AG09319 (cell line): ENCODE data around the gene ATP1A2.

Experiments used
- DNase-seq: peaks from one replicate; pipeline ENCODE4 v3.0.0-alpha.2; 2010; ENCODE audit warnings: low read depth; ENCODE audit errors: extremely low read depth
- CTCF ChIP-seq: IDR thresholded peaks from 2 replicates; pipeline ENCODE4 v1.5.1; 2011; ENCODE audit warnings: low read depth, mild to moderate bottlenecking, inconsistent platforms, low read length, moderate library complexity

ATP1A2 gene

GRCh38 chr1:160157174-160157573 is 41.6 kb downstream of the ATP1A2 start:
- no peak for DNase-seq
- TF ChIP-seq CTCF, result no peak

DNA sequence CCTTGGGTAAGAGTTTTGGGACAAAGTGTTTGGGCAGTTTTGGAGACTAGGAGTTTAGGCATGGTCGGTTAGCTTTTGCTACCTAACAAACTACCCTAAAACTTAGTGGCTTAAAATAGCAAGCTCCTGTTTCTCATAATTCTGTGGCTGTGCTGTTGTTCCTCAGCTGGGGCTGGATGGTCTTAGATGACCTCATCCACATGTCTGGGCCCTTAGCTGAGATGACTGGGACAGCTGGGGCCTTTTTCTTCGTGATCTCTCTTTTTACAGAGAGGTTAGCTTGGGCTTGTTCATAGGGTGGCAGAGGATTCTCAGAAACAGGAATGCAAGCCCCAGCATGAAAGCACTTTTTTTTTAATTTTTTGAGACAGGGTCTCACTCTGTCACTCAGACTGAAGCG is 42.5 kb downstream of the ATP1A2 start:
- DNase-seq, result no peak
- TF ChIP-seq CTCF, result no peak

GRCh38 chr1:160158534-160158933 is 43.0 kb downstream of the ATP1A2 start:
- DNase-seq, result no peak
- no peak for TF ChIP-seq CTCF

DNA sequence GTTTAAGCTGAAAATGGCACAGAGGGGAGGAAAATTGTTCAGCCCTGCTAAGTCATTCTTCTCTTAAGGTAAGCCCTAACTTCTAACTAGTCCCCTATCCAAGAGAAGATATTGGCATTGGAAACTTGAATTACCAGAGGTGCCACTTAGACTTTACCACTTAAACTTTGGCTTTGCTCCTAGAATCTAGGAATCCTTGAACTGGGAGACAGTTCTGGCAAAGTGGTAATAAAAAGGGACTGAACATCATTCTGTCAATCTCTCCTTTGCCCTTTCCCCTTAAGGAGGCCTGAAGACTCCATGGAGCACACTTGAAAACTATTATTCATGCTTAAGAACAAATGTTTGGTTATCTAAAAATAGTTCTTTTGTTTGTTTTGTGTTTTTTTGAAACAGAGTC is 44.3 kb downstream of the ATP1A2 start:
- no peak for TF ChIP-seq CTCF
- DNase-seq, result no peak

DNA sequence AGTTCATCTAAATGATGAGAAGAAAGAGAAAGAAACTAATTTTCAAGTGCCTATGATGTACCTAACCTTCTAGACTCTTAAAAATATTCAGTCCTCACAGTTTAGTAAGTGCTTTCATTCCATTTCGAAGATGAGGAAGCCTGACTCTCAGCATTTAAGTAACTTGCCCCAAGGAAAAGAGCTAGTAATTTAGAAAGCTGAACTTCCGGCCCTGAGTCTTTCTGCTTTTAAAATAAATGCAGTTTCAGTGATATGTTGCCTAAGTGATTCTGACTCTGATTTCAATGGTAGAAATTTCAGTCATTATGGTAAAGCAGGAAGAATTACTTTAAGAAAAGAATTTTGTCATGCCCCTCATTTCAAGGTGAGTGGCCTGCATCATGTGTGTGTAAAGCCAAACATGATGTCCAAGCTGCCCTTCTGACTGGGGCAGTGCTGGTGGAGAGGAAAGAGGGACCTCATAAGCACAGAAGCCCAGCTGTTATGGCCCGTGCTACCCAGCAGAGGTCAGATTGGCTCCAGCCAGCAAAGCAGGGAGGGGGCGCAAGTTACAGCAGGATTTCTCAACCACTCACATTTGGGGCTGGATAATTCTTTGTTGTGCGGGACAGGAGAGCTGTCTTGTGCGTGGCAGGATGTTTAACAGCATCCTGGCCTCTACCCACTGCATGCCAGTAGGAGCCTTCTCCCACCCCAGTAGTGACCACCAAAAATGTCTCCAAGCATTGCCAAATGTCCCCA is 46.6 kb downstream of the ATP1A2 start:
- no peak for DNase-seq
- peak; percentile 49 for TF ChIP-seq CTCF

DNA sequence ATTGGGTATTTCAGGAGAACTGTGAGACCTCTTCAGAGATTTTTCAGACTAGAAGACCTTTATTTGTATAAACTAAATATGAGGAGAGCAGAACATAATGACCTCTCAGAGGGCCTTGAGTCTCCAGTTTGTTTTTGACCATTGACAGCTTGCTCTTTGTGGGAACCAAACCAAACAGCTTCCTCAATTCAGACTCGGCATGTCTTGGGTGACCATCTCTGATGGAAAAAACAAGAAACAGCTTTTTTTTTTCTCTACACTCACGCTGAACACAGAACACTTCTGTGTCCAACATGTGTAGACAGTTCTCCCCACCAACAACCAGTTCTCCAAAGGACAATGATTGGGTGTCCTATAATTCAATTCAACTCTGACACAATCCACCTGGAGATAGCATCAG is 47.4 kb downstream of the ATP1A2 start:
- no peak for DNase-seq
- no peak for TF ChIP-seq CTCF

- TF ChIP-seq CTCF, result peak; percentile 5
Observed at GRCh38 chr1:160163615-160164014, 48.1 kb downstream of the ATP1A2 start.

More at GRCh38 chr1:160163615-160164014, 48.1 kb downstream of the ATP1A2 start:
- no peak for DNase-seq
